RPMI7951 (cell line): Measurements from ENCODE around the gene GALNT9. TPM values are rescaled to one million over a fixed set of nuclear protein-coding genes. Genes with fewer than 3 reads are reported as not detected.
"Not testable (repeated sequence)": the region's sequence is repeated elsewhere in the genome, so short reads cannot be mapped to it uniquely, and the experiment has no call there.

Experiments used
- DNase-seq: peaks from one replicate; pipeline ENCODE4 v3.0.0-alpha.2; 2012; ENCODE audit warnings: low read depth
- total RNA-seq: library from RNA; depleted of rRNA; stranded (reverse); fragments of >200 nt; shearing (Covaris generic); gene quantifications from 2 replicates; pipeline ENCODE4 v1.2.3, GENCODE V29; 2014; rRNA removed

Gene GALNT9
- not detected in 2 replicates for total RNA-seq

- no peak for DNase-seq
Measured at GRCh38 chr12:132329036-132329719, at the start of gene GALNT9. GALNT9 (minus strand) TSS chr12:132329589; CDS start chr12:132329203, 386 bp downstream.

GRCh38 chr12:132379057-132379456 lies 49.7 kb upstream of the GALNT9 start:
- not testable (repeated sequence) for DNase-seq

- no peak for DNase-seq
Measured at GRCh38 chr12:132377147-132377546, 47.8 kb upstream of the GALNT9 start.

GRCh38 chr12:132376464-132376830 lies 47.1 kb upstream of the GALNT9 start:
- no peak for DNase-seq

GRCh38 chr12:132375747-132376463 lies 46.5 kb upstream of the GALNT9 start:
- DNase-seq: no peak

- no peak for DNase-seq
Measured at GRCh38 chr12:132374612-132375445, 45.4 kb upstream of the GALNT9 start.

GRCh38 chr12:132373901-132374611 lies 44.7 kb upstream of the GALNT9 start:
- no peak for DNase-seq

- DNase-seq: no peak
Measured at GRCh38 chr12:132367852-132368251, 38.5 kb upstream of the GALNT9 start.

- DNase-seq: no peak
Measured at GRCh38 chr12:132367071-132367851, 37.9 kb upstream of the GALNT9 start.

GRCh38 chr12:132366341-132366861 lies 37.0 kb upstream of the GALNT9 start:
- DNase-seq: no peak

- DNase-seq: no peak
Measured at GRCh38 chr12:132365226-132365625, 35.8 kb upstream of the GALNT9 start.

GRCh38 chr12:132364348-132364902 lies 35.0 kb upstream of the GALNT9 start:
- no peak for DNase-seq

GRCh38 chr12:132363661-132364347 lies 34.4 kb upstream of the GALNT9 start:
- no peak for DNase-seq

GRCh38 chr12:132362996-132363660 lies 33.7 kb upstream of the GALNT9 start:
- no peak for DNase-seq

GRCh38 chr12:132360906-132361777 lies 31.8 kb upstream of the GALNT9 start:
- no peak for DNase-seq

- no peak for DNase-seq
Measured at GRCh38 chr12:132360410-132360809, 31.0 kb upstream of the GALNT9 start.

GRCh38 chr12:132359971-132360370 lies 30.6 kb upstream of the GALNT9 start:
- no peak for DNase-seq

GRCh38 chr12:132359551-132359950 lies 30.2 kb upstream of the GALNT9 start:
- no peak for DNase-seq
